HG03439 (cell line): ENCODE results near the gene LRRC49.

ENCODE experiments used
- ATAC-seq: cut with Tn5 transposase; IDR thresholded peaks from one replicate; pipeline ENCODE4 v1.9.1; 2021; ENCODE audit warnings: mild to moderate bottlenecking, moderate library complexity; ENCODE audit not compliant: unreplicated experiment

The LRRC49 gene

DNA sequence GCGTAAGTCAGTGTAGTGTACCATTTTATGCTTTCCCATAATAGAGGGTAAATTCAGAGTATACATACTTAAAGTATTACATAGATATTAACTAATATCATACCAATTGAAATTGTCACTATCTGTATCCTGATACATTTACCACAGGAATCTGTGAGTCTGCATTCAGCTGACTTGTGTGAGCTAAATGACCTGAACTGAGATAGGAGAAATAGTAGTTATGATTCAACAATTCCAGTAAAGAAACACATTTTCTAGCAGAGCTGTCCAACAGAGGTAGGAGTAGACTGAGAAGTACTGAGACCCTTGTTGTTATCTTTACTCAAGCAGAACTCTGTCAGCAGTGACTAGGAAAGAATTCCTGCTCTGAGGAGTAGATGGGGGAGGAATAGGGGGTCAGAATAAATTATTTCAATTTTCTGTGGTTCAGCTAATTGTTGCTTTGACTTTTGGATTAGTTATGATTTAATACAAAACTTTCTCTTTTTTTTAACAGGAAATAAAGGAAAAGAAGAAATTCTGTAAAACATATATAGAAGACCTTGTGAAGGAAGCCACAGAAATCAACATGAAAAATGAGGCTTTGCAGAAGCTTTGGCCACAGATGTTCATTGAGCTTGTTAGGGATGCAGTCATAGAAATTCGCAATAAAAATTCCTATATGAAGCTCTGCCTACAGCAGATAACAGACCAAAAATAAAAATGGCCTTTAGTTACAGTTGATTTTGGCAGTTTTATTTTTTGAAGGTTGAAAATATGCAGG lies 156.5 kb downstream of the LRRC49 start:
- no peak for ATAC-seq

- ATAC-seq, result no peak
Observed at GRCh38 chr15:71049706-71050422, 157.2 kb downstream of the LRRC49 start.

GRCh38 chr15:71050461-71050860 lies 157.8 kb downstream of the LRRC49 start:
- ATAC-seq, result no peak

GRCh38 chr15:71051539-71051938 lies 158.9 kb downstream of the LRRC49 start:
- no peak for ATAC-seq

GRCh38 chr15:71052356-71052755 lies 159.7 kb downstream of the LRRC49 start:
- ATAC-seq, result no peak

DNA sequence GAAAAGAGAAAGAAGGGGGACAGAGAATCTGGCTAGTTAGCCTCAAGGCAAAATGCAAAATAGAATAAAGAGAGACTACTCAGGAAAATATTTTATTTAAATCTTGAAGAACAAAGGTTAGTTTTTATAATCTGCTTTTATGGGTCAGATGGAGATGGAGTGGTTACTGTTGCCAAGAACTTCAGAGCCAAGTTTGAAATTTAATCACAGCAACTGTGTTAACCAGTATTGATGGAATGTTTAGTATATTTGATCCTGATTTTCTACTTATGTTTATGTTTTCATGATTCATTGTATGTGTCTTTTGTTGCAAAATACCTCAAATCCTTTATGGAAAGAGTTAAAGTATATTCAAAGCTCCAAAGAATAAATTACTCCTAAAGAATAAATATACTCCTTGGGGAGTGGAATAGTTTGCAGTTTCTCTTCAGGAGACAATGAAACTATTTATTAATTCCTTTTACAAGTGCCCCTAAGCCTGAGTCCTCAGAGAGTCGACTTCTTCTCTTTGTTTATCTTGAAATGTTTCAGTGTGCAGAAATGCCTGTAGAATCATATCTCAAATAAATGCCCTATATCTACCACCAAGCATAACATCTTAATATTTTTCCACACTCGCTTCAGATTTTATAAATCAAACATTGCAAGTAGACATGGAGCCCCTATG lies 161.8 kb downstream of the LRRC49 start:
- ATAC-seq, result no peak

GRCh38 chr15:71055461-71055860 lies 162.8 kb downstream of the LRRC49 start:
- no peak for ATAC-seq

DNA sequence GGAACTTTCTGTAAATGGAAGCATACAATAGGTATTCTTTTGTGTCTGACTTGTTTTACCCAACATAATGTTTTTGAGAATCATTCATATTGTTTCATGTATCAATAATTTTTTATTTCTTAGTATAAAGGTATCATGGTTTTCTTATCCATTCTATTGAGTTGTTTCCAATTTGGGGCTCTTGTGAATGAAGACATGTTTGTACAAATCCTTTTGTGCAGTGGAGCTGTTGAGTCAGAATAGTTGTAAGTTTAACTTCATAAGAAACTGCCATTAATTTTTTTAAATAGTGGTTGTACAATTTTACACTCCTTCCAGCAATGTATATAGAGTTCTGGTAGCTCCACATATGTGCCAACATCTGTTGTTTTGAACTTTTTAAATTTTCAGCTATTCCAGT lies 163.5 kb downstream of the LRRC49 start:
- ATAC-seq, result no peak

- no peak for ATAC-seq
Observed at GRCh38 chr15:71057143-71057542, 164.5 kb downstream of the LRRC49 start.

- no peak for ATAC-seq
Observed at GRCh38 chr15:71057581-71057980, 165.0 kb downstream of the LRRC49 start.

DNA sequence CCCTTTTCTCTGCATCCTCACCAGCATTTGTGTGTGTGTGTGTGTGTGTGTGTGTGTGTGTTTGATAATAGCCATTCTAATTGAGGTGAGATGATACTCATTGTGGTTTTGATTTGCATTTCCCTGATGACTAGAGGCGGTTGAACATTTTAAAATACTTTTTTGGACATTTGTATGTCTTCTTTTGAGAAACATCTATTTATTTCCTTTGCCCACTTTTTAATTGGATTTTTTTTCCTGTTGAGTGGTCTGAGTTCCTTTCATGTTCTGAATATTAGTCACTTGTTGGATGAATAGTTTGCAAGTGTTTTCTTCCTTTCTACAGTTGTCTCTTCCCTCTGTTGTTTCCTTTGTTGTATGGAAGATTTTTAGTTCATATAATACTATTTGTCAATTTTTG lies 168.4 kb downstream of the LRRC49 start:
- no peak for ATAC-seq

DNA sequence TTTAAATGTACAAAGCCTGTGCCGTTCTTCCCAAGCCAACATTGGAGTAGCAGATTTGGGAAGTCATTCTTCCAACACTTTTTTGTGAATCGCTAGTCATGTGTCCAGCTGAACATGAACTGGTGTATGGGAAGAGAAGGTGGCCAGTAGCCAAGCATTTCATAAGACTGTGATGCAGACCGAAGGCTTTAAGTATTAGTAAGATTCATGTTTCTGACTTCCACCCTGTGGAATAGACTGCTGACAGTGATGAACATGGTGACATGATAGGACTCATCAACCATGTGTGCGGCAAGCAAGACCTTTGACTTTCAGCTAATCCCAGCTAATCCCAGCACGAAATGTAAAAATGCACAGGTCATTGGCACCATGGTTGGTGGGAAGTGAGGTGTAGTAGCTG lies 174.4 kb downstream of the LRRC49 start:
- no peak for ATAC-seq

- ATAC-seq, result no peak
Observed at GRCh38 chr15:71069693-71070092, 177.1 kb downstream of the LRRC49 start.

GRCh38 chr15:71071529-71071928 lies 178.9 kb downstream of the LRRC49 start:
- ATAC-seq, result no peak

DNA sequence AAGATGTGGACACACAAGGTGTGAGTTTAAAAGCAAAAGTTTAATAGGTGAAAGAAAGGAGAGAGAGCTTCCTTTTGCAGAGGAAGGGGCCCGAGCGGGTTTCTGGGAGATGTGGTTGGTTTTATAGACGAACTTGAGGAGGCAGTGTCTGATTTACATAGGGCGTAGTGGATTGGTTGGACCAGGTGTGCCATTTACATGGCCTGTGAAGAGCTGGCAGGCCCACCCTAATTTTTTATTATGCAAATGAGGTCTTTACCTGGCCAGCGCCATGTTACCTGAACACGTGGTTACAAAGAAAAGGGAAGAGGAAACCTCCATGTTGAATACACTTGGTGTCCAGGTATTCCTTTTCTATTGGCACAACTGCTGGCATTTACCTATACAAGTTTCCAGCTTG lies 179.8 kb downstream of the LRRC49 start:
- no peak for ATAC-seq

DNA sequence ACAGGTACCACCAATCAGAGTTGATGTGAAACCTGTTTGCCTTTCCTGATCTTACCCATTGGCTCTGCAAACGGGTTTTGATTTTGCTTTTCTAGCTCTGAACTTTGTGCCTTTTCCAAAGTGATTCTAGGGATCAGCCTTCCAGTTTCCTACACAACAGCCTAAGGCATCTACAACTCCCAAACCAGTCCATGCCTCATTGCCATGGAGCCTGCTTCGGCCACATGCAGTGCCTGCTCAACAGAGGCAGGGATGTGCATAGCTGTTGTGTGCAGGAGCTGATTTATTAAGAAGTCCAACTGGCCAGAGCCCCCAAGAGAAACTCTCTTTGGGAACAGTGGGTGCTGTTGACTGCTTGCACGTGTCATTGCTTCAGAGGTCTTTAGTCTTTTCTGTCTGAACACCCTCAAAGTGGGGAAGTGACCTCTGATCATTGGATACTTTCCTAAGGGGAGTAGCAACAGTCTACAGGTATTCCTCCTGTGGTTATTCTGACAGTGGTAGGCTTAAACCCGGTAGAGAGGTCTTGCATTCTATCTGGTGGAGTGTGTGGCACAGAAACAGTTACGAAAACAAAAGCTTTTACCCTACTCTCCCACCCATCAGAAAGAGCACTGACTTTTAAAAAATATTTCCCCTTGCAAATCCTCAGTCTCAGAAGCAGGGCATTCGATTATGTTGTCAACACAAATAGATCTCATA lies 186.0 kb downstream of the LRRC49 start:
- no peak for ATAC-seq

DNA sequence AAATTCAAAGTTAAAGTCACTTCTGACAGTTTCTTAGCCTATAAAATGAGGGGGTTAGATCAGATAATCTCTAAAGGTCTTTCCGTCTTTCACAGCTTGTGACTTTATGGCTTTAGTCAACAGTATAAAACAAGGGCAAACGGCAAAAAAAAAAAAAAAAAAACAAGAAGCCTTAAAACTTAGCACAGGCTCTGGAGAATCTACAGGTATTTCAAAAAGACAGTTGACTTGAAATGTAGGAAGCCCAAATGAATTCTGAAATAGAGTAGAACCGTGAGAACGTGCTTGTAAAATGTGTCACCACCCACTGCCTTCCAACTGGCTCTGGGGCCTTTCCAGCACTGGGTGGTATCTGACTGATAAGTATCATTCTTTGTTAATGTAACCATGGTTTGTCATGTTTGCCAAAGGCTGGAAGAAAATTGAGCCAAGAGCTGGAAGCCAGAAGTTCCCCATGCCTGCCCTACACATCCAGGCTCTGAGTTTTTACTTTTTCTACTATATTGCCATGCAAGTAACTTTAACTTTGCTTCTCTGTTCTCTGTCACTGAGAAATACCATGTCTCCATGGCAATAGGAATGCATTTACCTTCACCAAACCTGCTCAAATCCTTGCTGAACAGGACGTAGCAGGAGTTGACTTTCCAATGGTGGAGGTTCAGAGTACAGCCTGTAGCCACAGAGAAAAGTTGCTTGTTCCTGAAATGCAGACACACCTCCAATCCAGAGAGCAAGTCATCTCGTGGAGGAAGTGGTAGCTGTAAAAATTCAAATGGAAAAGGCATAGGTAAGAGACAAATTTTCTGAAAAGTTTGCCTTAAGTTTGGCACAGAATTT lies 186.8 kb downstream of the LRRC49 start:
- no peak for ATAC-seq

DNA sequence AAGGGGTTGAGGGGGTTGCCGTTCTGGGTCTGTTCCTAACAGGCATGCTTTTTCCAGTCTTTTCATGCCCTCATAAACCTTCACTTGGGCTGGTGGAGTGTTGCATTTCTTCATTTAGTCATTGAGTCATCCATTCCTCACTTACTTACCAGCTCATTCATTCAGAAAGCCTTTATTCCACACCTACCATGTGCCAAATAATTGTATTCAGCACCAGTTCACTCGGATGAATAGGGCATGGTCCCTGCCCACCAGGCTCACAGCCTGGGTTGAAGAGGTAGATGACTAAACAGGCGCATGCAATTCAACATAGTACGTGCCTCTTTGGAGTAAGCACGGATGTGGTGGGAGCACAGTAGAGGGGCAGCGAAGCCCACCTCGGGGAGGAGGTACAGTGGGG lies 187.5 kb downstream of the LRRC49 start:
- no peak for ATAC-seq

DNA sequence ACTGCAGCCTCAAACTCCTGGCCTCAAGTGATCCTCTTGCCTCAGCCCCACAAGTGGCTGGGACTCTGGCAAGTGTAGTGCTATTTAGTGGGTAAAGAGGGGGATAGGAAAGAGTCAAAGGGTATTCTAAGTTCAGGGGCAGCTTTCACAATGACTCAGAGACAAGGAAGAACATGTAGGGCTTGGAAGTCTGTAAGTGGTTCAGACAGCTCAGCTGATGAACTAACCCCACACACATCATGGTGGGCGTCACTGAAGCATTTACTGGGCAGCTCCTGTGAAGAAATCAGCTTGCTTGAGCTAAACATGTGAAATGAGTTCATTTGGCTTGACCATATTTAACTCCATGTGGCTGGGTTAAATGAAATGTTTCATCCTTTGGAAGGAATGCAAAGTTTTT lies 188.1 kb downstream of the LRRC49 start:
- no peak for ATAC-seq

DNA sequence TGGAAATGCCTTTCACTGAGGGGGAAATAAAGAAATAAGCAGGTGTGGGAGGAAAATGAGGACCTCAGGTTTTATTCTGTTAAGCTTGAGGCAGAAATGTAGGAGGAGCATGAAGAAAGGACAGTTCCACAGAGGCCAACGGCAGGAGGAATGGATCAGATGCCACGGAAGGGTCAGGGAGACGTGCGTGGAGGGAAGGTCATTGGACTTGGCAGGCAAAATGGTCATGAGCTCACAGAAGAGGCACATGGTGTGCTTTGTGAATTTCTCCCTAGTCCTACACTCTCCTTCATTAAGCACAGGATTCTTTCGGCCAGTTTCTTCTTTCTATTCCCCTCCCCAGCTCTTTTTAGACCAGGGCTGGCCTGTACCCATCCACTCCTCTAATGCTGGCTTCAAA lies 190.2 kb downstream of the LRRC49 start:
- ATAC-seq, result no peak

GRCh38 chr15:71083349-71083748 lies 190.7 kb downstream of the LRRC49 start:
- no peak for ATAC-seq
